Measurements from ENCODE around the gene TRAPPC6A. TPM values are rescaled to one million over a fixed set of nuclear protein-coding genes. Genes with fewer than 3 reads are reported as not detected.

The TRAPPC6A gene
- 33.8 and 36.4 TPM in 2 replicates for total RNA-seq

DNA sequence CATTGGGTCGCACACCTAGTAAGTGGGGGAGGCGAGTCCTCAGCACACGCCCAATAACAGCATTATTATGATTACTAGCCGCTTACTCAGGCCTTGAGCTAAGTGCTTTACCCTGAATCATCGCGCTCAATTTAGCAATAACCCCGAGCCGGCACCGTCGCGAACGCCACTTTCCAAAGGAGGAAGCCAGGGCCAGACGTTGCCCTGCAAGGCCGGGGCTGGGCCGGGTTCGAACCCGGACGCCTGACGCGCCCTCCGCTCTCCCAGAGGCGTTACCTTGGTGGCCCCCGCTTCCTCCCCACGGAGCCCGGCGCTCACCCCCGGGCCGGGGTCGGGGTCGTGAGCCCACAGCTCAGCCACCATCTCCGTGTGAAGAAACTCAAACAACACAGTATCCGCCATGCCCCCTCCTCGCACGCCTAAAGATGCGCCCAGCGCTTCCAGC is at the start of gene TRAPPC6A:
TSS of gene TRAPPC6A (minus strand) at position 421 of the 445 bp plus-strand sequence. CDS start at position 402, 19 bp downstream.
- Histone ChIP-seq H3K36me3 (ENCODE audit: control insufficient read depth, insufficient read depth, low read length) (no peaks in the 10 kb centered on the region), H3K4me3 (ENCODE audit: low read depth, low read length) (peak within 1 kb of the TSS; percentile 82), H3K27me3 (ENCODE audit: control insufficient read depth, insufficient read depth, low read length) (no peaks in the 10 kb centered on the region)
- no peak for TF ChIP-seq CTCF (IDR thresholded peaks at IDR 0.05; ENCODE audit: insufficient read depth, low read length, poor library complexity, severe bottlenecking)
- DNase-seq (ENCODE audit: low read depth) = no peak

DNA sequence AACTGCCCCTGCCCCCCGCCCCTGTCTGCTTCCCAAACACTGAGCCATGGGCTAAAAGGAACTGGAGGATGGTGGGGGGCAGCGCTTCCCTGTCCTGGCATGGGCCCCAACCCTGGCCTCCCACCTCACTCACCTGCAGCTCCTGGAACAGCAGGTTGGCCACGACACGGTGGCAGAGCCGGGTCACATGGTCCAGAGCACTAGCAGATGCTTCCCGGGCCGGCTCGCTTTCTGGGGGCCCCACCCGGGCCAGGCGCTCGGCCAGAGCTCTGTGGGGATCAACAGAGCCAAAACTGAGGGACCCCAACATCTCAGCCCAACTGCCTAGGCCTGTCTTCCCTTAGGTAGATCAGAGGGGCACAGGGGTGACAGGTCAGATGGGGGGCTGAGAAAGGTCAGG is 46.6 kb upstream of the TRAPPC6A start:
- Histone ChIP-seq H3K27me3 (ENCODE audit: control insufficient read depth, insufficient read depth, low read length) (peaks cover 28% of the 10 kb centered on the region), H3K36me3 (ENCODE audit: control insufficient read depth, insufficient read depth, low read length) (no peaks in the 10 kb centered on the region), H3K4me3 (ENCODE audit: low read depth, low read length) (no peak overlapping the region)
- TF ChIP-seq CTCF (IDR thresholded peaks at IDR 0.05; ENCODE audit: insufficient read depth, low read length, poor library complexity, severe bottlenecking) = no peak
- no peak for DNase-seq (ENCODE audit: low read depth)

DNA sequence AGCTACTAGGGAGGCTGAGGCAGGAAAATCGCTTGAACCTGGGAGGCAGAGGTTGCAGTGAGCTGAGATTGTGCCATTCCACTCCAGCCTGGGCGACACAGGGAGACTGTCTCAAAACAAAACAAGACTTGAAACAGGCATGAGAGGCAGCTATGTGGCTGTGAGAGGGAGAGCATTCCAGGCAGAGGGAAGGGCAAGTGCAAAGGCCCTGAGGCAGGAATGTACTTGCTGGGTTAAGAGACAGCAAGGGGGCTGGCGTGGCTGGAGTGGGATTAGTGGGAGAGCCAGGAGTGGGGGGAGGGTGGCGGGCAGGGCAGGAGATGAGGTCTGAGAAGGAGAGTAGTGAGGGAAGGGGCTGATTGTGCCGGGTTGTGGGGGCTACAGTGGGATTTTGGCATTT is 45.8 kb upstream of the TRAPPC6A start:
- Histone ChIP-seq H3K36me3 (ENCODE audit: control insufficient read depth, insufficient read depth, low read length) (no peaks in the 10 kb centered on the region), H3K4me3 (ENCODE audit: low read depth, low read length) (no peak overlapping the region), H3K27me3 (ENCODE audit: control insufficient read depth, insufficient read depth, low read length) (peaks cover 30% of the 10 kb centered on the region)
- DNase-seq (ENCODE audit: low read depth) = no peak
- TF ChIP-seq CTCF (IDR thresholded peaks at IDR 0.05; ENCODE audit: insufficient read depth, low read length, poor library complexity, severe bottlenecking) = no peak

DNA sequence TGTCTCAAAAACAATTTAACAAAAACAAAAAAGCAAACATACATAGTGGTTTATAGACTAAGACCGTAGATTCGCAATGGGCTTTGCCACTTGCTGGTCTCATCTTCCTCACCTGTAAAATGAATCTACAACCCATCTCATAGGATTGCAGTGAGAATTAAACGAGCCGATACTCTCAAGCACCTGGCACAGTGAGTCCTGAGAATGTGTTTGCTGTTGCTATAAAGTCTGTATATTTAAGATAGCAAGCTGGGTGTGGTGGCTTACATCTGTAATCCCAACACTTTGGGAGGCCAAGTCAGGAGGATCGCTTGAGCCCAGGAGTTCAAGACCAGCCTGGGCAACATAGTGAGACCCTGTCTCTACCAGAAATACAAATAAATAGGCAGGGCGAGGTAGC is 44.7 kb upstream of the TRAPPC6A start:
- DNase-seq (ENCODE audit: low read depth) = no peak
- Histone ChIP-seq H3K27me3 (ENCODE audit: control insufficient read depth, insufficient read depth, low read length) (peaks cover 38% of the 10 kb centered on the region), H3K4me3 (ENCODE audit: low read depth, low read length) (no peak overlapping the region), H3K36me3 (ENCODE audit: control insufficient read depth, insufficient read depth, low read length) (no peaks in the 10 kb centered on the region)
- TF ChIP-seq CTCF (IDR thresholded peaks at IDR 0.05; ENCODE audit: insufficient read depth, low read length, poor library complexity, severe bottlenecking) = no peak

- DNase-seq (ENCODE audit: low read depth) = no peak
- Histone ChIP-seq H3K36me3 (ENCODE audit: control insufficient read depth, insufficient read depth, low read length) (no peaks in the 10 kb centered on the region), H3K27me3 (ENCODE audit: control insufficient read depth, insufficient read depth, low read length) (peaks cover 53% of the 10 kb centered on the region), H3K4me3 (ENCODE audit: low read depth, low read length) (no peak overlapping the region)
- no peak for TF ChIP-seq CTCF (IDR thresholded peaks at IDR 0.05; ENCODE audit: insufficient read depth, low read length, poor library complexity, severe bottlenecking)
These were observed 41.1 kb upstream of the TRAPPC6A start for GRCh38 chr19:45218911-45219743.

All from kidney epithelial cell (primary cell).